Liver (tissue), 9 donors: ENCODE results near the gene GAS6. TPM values are rescaled to one million over a fixed set of nuclear protein-coding genes. Genes with fewer than 3 reads are reported as not detected.

Experiments
- DNase-seq: peaks from one replicate; pipeline ENCODE4 v3.0.0-alpha.2; 2017; ENCODE audit warnings: low spot score
- H3K27ac ChIP-seq, 2 donors: one replicate each; pipeline ENCODE4 v1.7.0; 2013; ENCODE audit warnings: inconsistent platforms in 2 of 2, low read length in 2 of 2, control low read depth in 1 of 2, low read depth in 1 of 2, mild to moderate bottlenecking in 1 of 2
- H3K27me3 ChIP-seq, 4 donors: one replicate each; pipeline versions ENCODE4 v1.6.1 to v1.7.0; 2013; ENCODE audit warnings: low read length in 3 of 4, inconsistent platforms in 1 of 4, mild to moderate bottlenecking in 1 of 4, moderate library complexity in 1 of 4; ENCODE audit not compliant: control insufficient read depth in 4 of 4, insufficient read depth in 4 of 4
- H3K36me3 ChIP-seq, 4 donors: one replicate each; pipeline versions ENCODE4 v1.6.1 to v1.7.0; 2013; ENCODE audit warnings: low read length in 3 of 4, mild to moderate bottlenecking in 3 of 4, low read depth in 1 of 4, moderate library complexity in 1 of 4; ENCODE audit not compliant: control insufficient read depth in 4 of 4, insufficient read depth in 3 of 4
- H3K4me1 ChIP-seq, 4 donors: one replicate each; pipeline versions ENCODE4 v1.6.1 to v1.7.0; 2013; ENCODE audit warnings: low read length in 3 of 4, mild to moderate bottlenecking in 3 of 4, moderate library complexity in 1 of 4; ENCODE audit not compliant: control insufficient read depth in 4 of 4, insufficient read depth in 4 of 4
- H3K4me3 ChIP-seq, 3 donors: one replicate each; pipeline versions ENCODE4 v1.6.1 to v1.7.0; 2013; ENCODE audit warnings: low read length in 3 of 3, control low read depth in 1 of 3, low read depth in 1 of 3, mild to moderate bottlenecking in 1 of 3
- H3K9ac ChIP-seq, 2 donors: one replicate each; pipeline ENCODE4 v1.7.0; 2013; ENCODE audit warnings: low read length in 2 of 2, mild to moderate bottlenecking in 2 of 2, moderate library complexity in 2 of 2, control low read depth in 1 of 2, low read depth in 1 of 2
- H3K9me3 ChIP-seq, 4 donors: one replicate each; pipeline versions ENCODE4 v1.6.1 to v1.7.0; 2013; ENCODE audit warnings: low read length in 3 of 4; ENCODE audit not compliant: control insufficient read depth in 4 of 4
- ATF3 ChIP-seq: IDR thresholded peaks from 2 replicates; pipeline ENCODE4 v1.6.1; 2016; ENCODE audit warnings: antibody characterized with exemption
- CTCF ChIP-seq: fragments of 150-350 bp; IDR thresholded peaks from 2 replicates; pipeline ENCODE4 v1.5.1; 2017; ENCODE audit warnings: improper control_type of control experiment, low read depth, low read length; ENCODE audit not compliant: missing input control
- EGR1 ChIP-seq, 2 donors: IDR thresholded peaks; 2 replicates each; pipeline ENCODE4 v1.6.1; 2016 to 2018; ENCODE audit warnings: antibody characterized with exemption in 2 of 2, low read depth in 2 of 2
- FOXA1 ChIP-seq: IDR thresholded peaks from 2 replicates; pipeline ENCODE4 v1.6.1; 2016; ENCODE audit warnings: antibody characterized with exemption
- FOXA2 ChIP-seq: IDR thresholded peaks from 2 replicates; pipeline ENCODE4 v1.6.1; 2016; ENCODE audit warnings: antibody characterized with exemption
- GABPA ChIP-seq, 2 donors: IDR thresholded peaks in 1 of 2; conservative IDR thresholded peaks in 1 of 2; 2 replicates each; pipeline ENCODE4 v1.6.1; 2016; ENCODE audit warnings: antibody characterized with exemption in 2 of 2, mild to moderate bottlenecking in 1 of 2, moderate library complexity in 1 of 2
- HNF4A ChIP-seq, 2 donors: conservative IDR thresholded peaks; 2 replicates each; pipeline ENCODE4 v1.6.1; 2016; ENCODE audit warnings: antibody characterized with exemption in 2 of 2, mild to moderate bottlenecking in 2 of 2
- HNF4G ChIP-seq: IDR thresholded peaks from 2 replicates; pipeline ENCODE4 v1.6.1; 2016; ENCODE audit warnings: antibody characterized with exemption
- JUND ChIP-seq, 2 donors: IDR thresholded peaks; 2 replicates each; pipeline ENCODE4 v1.6.1; 2016; ENCODE audit warnings: antibody characterized with exemption in 2 of 2
- MAX ChIP-seq: IDR thresholded peaks from 2 replicates; pipeline ENCODE4 v1.6.1; 2016; ENCODE audit warnings: antibody characterized with exemption
- NR2F2 ChIP-seq: IDR thresholded peaks from 2 replicates; pipeline ENCODE4 v1.6.1; 2016; ENCODE audit warnings: antibody characterized with exemption
- RAD21 ChIP-seq, 2 donors: IDR thresholded peaks; 2 replicates each; pipeline ENCODE4 v1.6.1; 2016; ENCODE audit warnings: antibody characterized with exemption in 2 of 2, mild to moderate bottlenecking in 2 of 2
- REST ChIP-seq: IDR thresholded peaks from 2 replicates; pipeline ENCODE4 v1.6.1; 2016; ENCODE audit warnings: antibody characterized with exemption, mild to moderate bottlenecking
- RXRA ChIP-seq, 2 donors: IDR thresholded peaks; 2 replicates each; pipeline ENCODE4 v1.6.1; 2017 to 2018; ENCODE audit warnings: antibody characterized with exemption in 2 of 2, mild to moderate bottlenecking in 1 of 2
- SP1 ChIP-seq: IDR thresholded peaks from 2 replicates; pipeline ENCODE4 v1.6.1; 2018; ENCODE audit warnings: antibody characterized with exemption, mild to moderate bottlenecking
- TAF1 ChIP-seq: conservative IDR thresholded peaks from 2 replicates; pipeline ENCODE4 v1.6.1; 2016; ENCODE audit warnings: antibody characterized with exemption, mild to moderate bottlenecking
- YY1 ChIP-seq: IDR thresholded peaks from 2 replicates; pipeline ENCODE4 v1.6.1; 2016; ENCODE audit warnings: antibody characterized with exemption, mild to moderate bottlenecking
- ZBTB33 ChIP-seq: IDR thresholded peaks from 2 replicates; pipeline ENCODE4 v1.6.1; 2016; ENCODE audit warnings: antibody characterized with exemption
- WGBS: extraction: QIAGEN DNeasy Blood & Tissue Kit; methylation state at CpG from one replicate; pipeline ENCODE4 v1.1.7; 2013; 5-methylcytosine and 5-hydroxymethylcytosine counted together
- polyA plus RNA-seq, 2 donors: library from polyadenylated mRNA; stranded (reverse) in 1 of 2; unstranded in 1 of 2; fragments of 200-250 nt in 1 of 2; fragments of >200 nt in 1 of 2; fragmentation: Nextera tagmentation in 1 of 2; extraction: Ambion mirVana in 1 of 2; gene quantifications; one replicate each; pipeline versions ENCODE4 v1.2.1 to v1.2.3, GENCODE V29; 2013 to 2015
- total RNA-seq, 2 donors: library from RNA; depleted of rRNA; stranded (reverse); fragments of >200 nt; gene quantifications; one replicate each; pipeline ENCODE4 v1.2.3, GENCODE V29; 2014
- donor health status: healthy.
- donor health status: healthy.
- donor health status: healthy.
- donor health status: healthy.
- donor health status: healthy.

GAS6 gene
- total and polyA plus RNA-seq, 4 donors = 2.5 to 30.2 (median 9.1) TPM

- 56% methylated on average over 19 of the region's 19 CpGs for WGBS
- Histone ChIP-seq H3K9ac (no peak overlapping the region), H3K27me3 (no peaks in the 10 kb centered on the region), H3K4me3 (no peak overlapping the region), H3K9me3 (no peaks in the 10 kb centered on the region), H3K4me1 (peaks cover under 1 to 9% (median 4%) of the 10 kb centered on the region in 4 donors), H3K27ac (no peak overlapping the region), H3K36me3 (peaks cover 0 to 6% (median under 1%) of the 10 kb centered on the region in 4 donors)
- no peak for DNase-seq
- TF ChIP-seq NR2F2 (no peak), HNF4G (no peak), GABPA (IDR thresholded peaks at IDR 0.05 in 1 of 2, conservative IDR thresholded peaks at IDR 0.05 in 1 of 2) (no peak), TAF1 (no peak), YY1 (no peak), MAX (no peak), HNF4A (conservative IDR thresholded peaks at IDR 0.05) (peak; percentile 47 to 100), JUND (IDR thresholded peaks at IDR 0.05) (peak in 1 of 2 donors; percentile 97), FOXA1 (peak; percentile 41), FOXA2 (no peak), RAD21 (IDR thresholded peaks at IDR 0.05) (no peak), ZBTB33 (no peak), RXRA (IDR thresholded peaks at IDR 0.05) (peak in 1 of 2 donors; percentile 97), CTCF (no peak), REST (peak; percentile 53), ATF3 (no peak), SP1 (no peak), EGR1 (IDR thresholded peaks at IDR 0.05; ENCODE audit: low read depth in 2 of 2) (peak in 1 of 2 donors; percentile 26)
These were observed 31.7 kb downstream of the GAS6 start for GRCh38 chr13:113832205-113832604.
